ENCODE results near the gene PRMT7.

The PRMT7 gene

DNA sequence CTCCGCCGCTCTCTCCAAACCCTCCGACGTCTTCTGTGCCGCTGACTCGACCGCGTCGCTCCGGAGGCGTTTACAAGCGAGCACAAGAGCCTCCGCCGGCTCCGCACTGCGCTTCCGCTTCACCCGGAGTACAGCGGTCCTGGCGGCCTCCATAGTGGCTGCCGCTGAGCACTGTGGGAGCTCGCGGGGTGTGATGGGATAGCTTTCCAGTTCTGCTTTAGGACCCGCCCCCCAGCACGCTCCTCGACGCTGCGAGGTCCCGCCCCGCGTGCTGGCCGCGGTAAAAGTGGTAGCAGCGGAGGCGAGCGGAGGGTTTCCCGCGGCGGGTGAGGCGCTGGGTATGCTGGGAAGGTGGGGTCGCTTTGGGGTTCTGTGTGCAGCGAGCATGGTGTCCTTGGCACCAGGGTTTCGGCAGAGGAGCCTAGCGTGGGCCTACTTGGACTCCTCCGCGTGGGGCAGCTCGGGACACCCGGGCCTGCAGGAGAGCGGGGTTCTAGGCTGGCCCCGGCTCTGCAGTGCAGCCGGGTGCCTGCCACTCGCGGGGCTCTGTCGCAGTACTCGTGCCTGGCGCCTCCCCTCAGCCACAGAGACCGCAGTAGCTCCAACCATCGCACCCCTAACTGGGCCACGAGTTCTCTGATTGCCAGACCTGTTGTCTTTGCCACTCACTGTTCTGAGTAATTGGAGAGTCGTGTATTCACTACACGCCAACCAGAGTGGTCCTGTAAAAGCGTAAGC lies at the start of gene PRMT7, which contains the start of gene SLC7A6OS:
Gene PRMT7, plus strand, starts transcription at position 246 of the 738 bp plus-strand sequence. CDS start 4,961 bp downstream, outside the sequence.
Gene SLC7A6OS, minus strand, starts transcription at position 173 of the 738 bp plus-strand sequence. Its CDS starts 20 bp downstream, at position 153.
- DNase-seq (ENCODE audit: low read depth): peak; percentile 83
- peak within 1 kb of the TSS; percentile 97 for H3K4me3 ChIP-seq (ENCODE audit: control insufficient read depth, low read depth, low read length)

DNA sequence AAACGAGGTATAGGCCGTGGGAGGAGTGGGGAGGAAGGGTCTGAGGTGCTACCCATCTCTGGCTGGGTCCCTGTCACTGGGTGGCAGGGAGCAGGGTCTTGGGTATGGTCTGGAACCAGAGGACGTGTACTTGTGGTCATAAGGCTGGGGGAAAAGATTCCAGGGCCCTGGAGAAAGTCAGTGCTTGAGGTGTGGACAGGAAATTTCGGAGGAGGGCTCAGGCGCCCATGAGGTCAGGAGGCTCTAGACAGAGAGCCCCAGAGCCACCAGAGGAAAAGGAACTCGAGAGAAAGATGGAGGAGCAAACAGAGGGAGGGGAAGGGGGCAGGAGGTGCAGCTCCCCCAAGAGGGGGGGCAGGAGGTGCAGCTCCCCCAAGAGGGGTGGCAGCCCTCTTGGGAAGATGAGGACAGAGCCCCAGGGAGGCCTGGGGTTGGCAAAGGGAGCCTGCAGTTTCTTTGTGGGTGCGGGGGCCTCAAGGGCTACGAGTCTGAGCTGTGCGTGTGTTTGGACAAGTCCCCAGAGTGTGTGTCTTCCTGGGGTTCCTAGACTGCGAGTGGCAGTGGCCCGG lies 47.2 kb upstream of the PRMT7 start:
- TF ChIP-seq, protein P1, sequence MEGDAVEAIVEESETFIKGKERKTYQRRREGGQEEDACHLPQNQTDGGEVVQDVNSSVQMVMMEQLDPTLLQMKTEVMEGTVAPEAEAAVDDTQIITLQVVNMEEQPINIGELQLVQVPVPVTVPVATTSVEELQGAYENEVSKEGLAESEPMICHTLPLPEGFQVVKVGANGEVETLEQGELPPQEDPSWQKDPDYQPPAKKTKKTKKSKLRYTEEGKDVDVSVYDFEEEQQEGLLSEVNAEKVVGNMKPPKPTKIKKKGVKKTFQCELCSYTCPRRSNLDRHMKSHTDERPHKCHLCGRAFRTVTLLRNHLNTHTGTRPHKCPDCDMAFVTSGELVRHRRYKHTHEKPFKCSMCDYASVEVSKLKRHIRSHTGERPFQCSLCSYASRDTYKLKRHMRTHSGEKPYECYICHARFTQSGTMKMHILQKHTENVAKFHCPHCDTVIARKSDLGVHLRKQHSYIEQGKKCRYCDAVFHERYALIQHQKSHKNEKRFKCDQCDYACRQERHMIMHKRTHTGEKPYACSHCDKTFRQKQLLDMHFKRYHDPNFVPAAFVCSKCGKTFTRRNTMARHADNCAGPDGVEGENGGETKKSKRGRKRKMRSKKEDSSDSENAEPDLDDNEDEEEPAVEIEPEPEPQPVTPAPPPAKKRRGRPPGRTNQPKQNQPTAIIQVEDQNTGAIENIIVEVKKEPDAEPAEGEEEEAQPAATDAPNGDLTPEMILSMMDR (conservative IDR thresholded peaks at IDR 0.05; ENCODE audit: control insufficient read depth, insufficient read depth, low read depth, low read length): no peak
- peak overlapping the region; percentile 50 for H3K4me3 ChIP-seq (ENCODE audit: control insufficient read depth, low read depth, low read length)
- DNase-seq (ENCODE audit: low read depth): no peak

More for the DNA sequence above, at the start of gene PRMT7, which contains the start of gene SLC7A6OS:
- TF ChIP-seq, protein P1 (conservative IDR thresholded peaks at IDR 0.05; ENCODE audit: control insufficient read depth, insufficient read depth, low read depth, low read length): no peak

DNA sequence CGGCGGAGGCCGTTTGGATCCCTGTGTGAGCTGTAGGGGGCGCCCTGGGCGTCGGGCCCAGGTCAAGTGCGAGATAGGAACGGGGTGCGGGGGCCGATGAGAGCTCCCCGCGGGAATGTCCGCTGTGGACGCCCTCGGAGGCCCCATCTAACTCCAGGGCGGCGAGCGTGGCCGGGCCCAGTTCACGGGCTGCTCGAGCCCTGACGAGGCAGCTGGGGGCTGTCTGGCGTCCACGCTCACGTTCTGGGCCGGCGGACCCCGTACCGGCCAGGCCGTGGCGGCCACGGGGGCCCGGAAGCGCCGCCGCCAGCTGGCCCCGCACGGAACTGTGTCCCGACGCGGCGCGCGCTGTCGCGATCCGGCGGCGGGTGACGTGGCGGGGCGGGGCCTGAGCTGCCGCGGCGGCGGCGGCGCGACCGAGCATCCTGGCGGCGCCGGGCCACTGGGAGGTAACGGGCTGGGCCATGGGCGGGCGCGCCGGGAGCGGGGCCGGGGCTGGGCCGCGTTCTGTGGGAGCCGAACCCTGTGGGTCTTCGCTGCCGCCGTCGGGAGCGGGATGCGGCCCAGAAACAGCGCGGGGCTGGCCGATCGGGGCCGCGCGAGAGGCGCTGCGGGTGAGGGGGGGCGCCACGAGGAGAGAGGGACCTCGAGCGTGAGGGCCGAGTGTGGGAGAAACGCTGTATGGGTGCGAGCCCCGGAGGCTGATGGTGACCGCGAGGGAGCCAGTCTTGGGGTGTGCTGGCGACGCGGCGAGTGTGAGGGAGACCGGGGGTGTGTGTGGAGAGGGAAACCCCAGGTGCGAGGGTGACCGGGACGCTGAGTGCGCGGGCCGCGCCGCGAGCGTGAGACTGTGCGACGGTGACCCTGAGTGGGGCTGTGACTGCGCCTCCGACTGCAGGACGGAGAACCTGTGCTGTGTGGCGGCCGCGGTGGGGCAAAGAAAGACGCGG lies 46.4 kb upstream of the PRMT7 start, which contains the start of gene SLC7A6:
Gene SLC7A6, plus strand, starts transcription at position 399 of the 950 bp plus-strand sequence. CDS start 10,201 bp downstream, outside the sequence.
- TF ChIP-seq, protein P1 (conservative IDR thresholded peaks at IDR 0.05; ENCODE audit: control insufficient read depth, insufficient read depth, low read depth, low read length): peak; percentile 59
- peak within 1 kb of the TSS; percentile 90 for H3K4me3 ChIP-seq (ENCODE audit: control insufficient read depth, low read depth, low read length)
- peak; percentile 64 for DNase-seq (ENCODE audit: low read depth)

DNA sequence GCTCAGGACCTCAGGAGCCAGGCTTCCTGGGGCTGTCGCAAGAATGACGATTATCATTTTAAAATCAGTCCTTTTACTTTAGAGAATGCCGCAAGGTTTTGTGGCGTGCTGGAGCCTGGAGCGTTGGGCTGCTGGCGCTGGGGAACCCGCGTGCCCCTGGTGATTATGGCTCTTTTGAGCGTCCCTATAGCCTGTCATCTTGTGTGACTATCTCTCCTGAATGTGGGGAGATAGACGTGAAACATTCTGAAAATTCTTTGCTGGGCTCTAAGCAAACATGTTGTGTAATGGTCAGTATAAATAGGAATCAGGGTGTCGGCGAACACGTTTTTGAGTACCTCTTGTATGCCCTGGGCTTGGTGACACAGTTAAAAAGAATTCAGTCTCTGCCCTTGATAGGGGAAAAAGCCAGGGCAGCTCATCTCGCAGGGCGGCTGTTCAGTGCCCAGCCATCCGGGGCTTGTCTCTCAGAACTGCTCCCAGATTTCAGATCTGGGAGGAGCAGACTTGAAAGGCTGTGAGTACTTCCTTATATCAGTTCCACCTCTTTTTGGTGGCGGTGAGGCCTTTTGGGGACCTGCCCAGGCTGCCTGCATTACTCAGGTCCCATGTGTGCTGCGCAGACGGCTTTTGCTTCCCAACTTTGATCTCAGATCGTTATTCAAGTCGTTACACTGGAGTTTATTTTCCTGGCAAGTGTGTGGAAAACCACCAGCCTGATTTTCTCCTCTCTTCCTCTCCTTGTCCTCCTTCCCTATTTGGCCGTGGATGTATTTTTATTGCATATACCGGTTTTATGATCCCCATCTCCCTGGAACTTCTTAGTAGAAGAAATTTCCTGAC lies 45.5 kb upstream of the PRMT7 start:
- peak overlapping the region; percentile 90 for H3K4me3 ChIP-seq (ENCODE audit: control insufficient read depth, low read depth, low read length)
- TF ChIP-seq, protein P1 (conservative IDR thresholded peaks at IDR 0.05; ENCODE audit: control insufficient read depth, insufficient read depth, low read depth, low read length): no peak
- peak; percentile 69 for DNase-seq (ENCODE audit: low read depth)

- no peak for DNase-seq (ENCODE audit: low read depth)
- no peak overlapping the region for H3K4me3 ChIP-seq (ENCODE audit: control insufficient read depth, low read depth, low read length)
- TF ChIP-seq, protein P1 (conservative IDR thresholded peaks at IDR 0.05; ENCODE audit: control insufficient read depth, insufficient read depth, low read depth, low read length): no peak
These were observed 43.0 kb upstream of the PRMT7 start for GRCh38 chr16:68267612-68268405.
